ENCODE measurements around the gene UNC13A.

The UNC13A gene

DNA sequence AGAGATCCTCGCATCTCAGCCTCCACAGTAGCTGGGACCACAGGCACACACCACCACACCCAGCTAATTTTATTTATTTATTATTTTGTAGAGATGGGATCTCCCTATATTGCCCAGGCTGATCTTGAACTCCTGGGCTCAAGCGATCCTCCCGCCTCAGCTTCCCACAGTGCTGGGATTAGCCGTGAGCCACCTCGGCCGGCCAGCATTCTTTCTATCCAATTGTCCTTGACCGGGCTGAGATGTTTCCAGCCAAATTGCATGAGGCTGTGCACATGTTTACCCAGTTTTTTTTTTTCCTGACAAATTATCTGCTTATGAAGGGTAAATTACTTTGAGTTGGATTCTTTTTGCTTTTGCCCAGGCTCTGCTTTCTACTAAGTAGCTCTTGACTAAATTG is 28.2 kb downstream of the UNC13A start:
- DNase-seq: no peak

GRCh38 chr19:17658666-17659065 is 29.5 kb downstream of the UNC13A start:
- DNase-seq: no peak

- DNase-seq: no peak
These were observed 29.9 kb downstream of the UNC13A start for GRCh38 chr19:17658240-17658639.

GRCh38 chr19:17656970-17657369 is 31.2 kb downstream of the UNC13A start:
- DNase-seq: no peak

DNA sequence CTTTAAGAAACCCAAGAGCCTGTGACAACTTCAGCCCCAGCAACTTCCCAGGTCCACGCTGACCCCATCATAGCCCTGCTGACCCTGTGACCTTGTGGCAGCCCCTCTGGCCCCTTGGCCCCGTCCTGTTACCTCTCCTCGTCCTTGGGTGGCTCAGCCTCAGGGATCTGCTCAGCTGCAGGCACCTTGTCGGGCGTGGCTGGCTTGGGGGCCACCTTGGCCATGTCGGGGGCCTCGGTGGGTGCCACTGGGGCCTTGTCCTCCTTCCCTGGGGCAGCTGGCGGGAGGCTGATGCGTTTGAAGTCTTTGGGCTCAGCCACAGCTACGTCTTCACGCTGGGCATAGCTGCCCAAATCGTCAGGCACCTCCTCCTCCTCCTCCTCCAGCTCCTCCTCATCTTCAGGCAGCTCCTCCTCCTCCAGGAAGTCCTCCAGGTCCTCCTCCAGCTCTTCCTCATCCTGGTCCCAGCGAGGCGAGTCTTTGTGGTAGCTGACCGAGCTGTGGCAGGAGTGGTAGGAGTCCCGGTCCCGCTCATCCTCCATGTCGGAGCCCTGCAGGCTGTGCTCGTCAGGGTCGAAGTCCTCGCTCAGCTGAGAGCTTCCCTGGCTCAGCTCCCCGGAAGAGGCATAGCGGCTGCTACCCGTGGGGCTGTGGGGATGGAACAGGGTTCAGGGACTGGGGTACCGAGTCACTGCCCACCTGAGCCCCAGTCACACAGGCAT is 32.2 kb downstream of the UNC13A start:
- no peak for DNase-seq

GRCh38 chr19:17654993-17655392 is 33.2 kb downstream of the UNC13A start:
- DNase-seq: no peak

- DNase-seq: no peak
These were observed 35.5 kb downstream of the UNC13A start for GRCh38 chr19:17652627-17653026.

- no peak for DNase-seq
These were observed 39.4 kb downstream of the UNC13A start for GRCh38 chr19:17648786-17649185.

DNA sequence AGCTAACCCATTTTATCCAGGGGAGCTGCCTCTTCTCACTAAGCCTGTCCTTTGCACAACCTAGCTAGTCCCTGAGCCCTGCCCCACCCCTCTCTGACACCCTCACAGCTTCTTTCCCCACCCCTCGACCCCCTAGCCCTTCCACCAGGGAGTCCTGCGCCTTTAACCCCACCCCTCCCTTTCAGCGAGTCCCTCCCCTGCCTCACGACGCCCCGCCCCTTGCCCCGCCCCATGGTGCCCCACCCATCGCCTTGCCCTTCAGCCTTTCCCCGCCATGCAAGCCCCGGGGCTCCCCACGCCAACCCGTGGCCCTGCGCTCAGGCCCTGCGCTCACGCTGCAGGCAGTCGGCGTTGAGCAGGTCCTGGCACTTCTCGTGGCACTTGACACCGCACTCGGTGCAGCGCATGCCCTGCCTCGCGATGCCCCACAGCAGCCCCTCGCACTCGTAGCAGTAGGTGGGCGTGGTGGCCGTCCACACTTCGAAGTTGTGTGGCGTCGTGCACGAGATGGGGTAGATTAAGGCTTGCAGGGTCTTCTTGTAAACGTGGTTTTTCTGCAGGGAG is 40.0 kb downstream of the UNC13A start:
- DNase-seq: no peak

DNA sequence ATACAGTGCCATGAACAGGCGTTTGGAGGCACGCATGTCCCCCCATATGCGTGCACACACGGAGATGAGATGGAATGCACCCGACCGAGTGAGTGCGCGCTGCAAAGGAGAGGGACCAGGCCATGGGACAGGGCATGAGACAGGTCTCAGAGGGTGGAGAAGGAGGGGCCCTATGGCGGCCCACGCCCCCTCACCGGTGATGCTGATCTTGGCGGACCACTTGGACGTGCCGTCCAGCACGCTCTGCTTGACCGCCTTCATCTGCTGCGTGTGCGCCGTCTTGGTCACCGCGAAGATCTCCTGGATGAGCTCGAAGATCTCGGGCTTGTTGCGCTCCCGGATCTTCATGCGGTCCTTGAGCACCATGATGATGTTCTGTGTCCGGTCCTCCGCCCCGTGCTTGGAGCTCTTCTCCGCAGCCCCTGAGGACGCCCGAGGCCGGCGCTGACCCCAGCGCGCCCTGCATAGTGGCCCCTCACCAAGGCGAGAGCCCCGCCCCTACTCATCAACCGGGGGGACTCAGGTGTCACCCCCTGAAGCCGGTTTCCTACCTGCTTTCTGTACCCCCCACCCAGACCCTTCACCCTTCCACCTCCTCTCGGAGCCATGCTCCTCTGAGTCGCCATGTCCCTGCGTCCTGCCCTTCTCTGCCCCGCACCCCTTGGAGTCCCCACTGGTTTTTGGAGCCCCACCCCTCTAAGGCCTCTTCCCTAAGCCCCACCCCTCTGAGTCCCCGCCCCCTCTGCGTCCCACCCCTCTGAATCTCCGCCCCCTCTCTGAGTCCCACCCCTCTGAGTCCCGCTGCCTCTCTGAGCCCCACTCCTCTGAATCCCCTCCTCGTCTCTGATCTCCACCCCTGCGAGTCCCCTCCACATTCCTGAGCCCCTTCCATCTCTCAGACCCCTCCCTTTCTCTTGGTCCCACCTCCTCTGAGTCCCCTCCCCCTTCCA is 40.8 kb downstream of the UNC13A start:
- no peak for DNase-seq

- no peak for DNase-seq
These were observed 41.7 kb downstream of the UNC13A start for GRCh38 chr19:17646441-17646840.

DNA sequence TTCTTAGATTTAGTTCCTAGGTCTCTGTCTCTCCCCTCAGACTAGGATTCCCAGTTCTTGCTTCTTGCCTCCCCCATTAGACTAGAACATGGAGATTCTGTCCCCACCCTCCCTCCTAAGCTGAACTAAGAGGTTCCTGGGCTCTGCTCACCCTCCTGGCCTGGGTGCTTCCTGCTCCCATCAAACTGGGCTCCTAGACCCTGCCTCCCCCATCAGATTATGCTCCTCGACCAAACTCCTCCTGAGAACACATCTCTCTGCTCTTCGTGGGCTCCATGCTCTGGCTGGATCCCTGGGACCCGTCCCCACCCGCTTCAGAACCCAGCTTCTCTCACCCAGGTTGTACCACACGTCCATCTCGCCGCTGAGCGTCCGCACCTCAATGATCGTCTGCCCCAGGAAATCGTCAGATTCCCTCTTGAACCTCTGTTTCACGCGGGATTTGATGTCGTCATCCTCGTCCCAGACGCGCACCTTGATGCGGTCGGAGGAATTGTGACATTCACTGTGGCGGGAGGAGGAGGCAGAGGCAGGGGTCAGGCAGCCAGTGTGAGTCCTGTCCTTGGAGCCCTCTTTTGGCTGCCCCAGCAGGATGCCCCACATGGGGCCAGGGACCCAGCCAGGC is 42.7 kb downstream of the UNC13A start:
- DNase-seq: no peak

GRCh38 chr19:17642656-17643055 is 45.5 kb downstream of the UNC13A start:
- DNase-seq: no peak

- DNase-seq: no peak
These were observed 46.3 kb downstream of the UNC13A start for GRCh38 chr19:17641846-17642245.

- no peak for DNase-seq
These were observed 47.0 kb downstream of the UNC13A start for GRCh38 chr19:17641181-17641580.

- no peak for DNase-seq
These were observed 54.5 kb downstream of the UNC13A start for GRCh38 chr19:17633700-17634099.

DNA sequence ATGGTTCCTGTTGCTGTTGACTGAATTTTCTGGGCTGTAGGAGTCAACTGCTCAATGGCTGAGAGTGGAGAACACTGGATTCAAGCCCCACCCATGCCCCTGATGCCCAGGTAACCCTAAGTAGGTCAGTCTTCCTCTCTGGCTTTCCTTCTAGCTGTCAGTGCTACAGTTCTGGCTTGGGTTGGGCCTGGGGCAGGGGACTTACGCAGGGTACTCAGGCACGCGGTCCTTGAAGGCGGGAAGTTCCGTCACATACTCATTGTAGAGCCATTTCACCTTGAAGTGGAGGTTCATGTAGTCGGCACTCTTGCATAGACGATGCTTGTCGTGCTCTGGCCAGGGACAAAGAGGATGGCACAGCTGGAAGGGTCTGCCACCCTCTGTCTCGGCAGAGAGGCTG is 55.6 kb downstream of the UNC13A start:
- DNase-seq: no peak

DNA sequence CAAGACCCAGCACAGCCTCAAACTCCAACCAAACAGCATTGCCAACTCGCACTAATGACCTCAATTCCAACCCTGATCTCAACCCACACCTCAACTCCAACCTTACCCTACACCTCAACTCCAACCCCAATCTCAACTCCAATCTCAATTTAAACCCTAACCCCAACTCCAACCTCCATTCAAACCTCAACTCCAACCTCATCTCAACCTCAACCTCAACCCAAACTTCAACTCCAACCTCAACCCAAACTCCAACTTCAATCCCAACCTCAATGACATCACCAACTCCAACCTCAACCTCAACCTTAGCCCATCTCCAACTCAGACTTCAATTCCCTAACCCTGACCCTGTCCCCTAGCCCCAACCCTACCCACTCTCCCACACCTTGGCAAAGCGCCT is 58.4 kb downstream of the UNC13A start:
- no peak for DNase-seq

GRCh38 chr19:17627921-17628320 is 60.2 kb downstream of the UNC13A start:
- no peak for DNase-seq

- DNase-seq: no peak
These were observed 61.0 kb downstream of the UNC13A start for GRCh38 chr19:17627161-17627560.

DNA sequence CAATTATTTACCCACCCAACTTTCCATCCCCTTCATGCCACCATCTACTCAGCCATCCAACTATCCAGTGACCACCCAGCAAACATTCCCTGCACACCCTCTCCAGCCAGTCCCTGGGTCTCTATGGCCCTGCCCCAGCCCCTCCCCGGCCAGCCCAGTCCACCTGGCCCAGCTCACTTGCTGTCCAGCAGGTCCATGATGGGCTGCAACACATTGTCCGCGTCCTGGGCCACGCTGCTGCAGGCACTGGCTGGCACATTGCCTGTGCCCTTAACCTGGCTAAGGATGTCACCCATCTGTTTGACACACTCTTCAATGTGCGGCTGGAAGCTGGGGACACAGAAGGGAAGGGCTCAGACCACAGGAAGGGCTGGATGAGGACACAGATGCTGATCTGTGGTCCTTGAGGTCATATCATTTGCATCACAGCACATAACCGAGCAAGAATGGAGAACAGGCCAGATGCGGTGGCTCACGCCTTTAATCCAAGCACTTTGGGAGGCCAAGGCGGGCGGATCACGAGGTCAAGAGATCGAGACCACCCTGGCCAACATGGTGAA is 61.6 kb downstream of the UNC13A start:
- DNase-seq: no peak

- no peak for DNase-seq
These were observed 62.2 kb downstream of the UNC13A start for GRCh38 chr19:17625980-17626379.

- DNase-seq: no peak
These were observed 63.1 kb downstream of the UNC13A start for GRCh38 chr19:17625043-17625442.
